HCT116 (cell line): ENCODE results near the gene ANKRD22. TPM values are rescaled to one million over a fixed set of nuclear protein-coding genes. Genes with fewer than 3 reads are reported as not detected.

Experiments
- ATAC-seq: fragments of 200-7000 bp; cut with Tn5 transposase; 2 replicates; pipeline ENCODE4 v1.9.1; 2020; ENCODE audit warnings: mild to moderate bottlenecking, moderate library complexity
- BruUV-seq: library from RNA; stranded (reverse); fragments of 400-500 nt; replicated peaks from 2 replicates; lab custom pipeline; 2021; lab: Mats Ljungman, UMichigan
- CTCF ChIA-PET: fragments of 300-600 bp; sonication (Branson Sonifier 250); formaldehyde crosslinking; loops from one replicate; lab custom pipeline; 2021; ENCODE audit warnings: antibody characterized with exemption; lab: Charles Lee
- POLR2A ChIA-PET: fragments of 300-600, 350-600 bp; sonication (Branson Sonifier 250); formaldehyde crosslinking; loops from one replicate; lab custom pipeline; 2021; ENCODE audit warnings: antibody characterized with exemption; lab: Charles Lee
- RAD21 ChIA-PET, 2 experiments: fragments of 300-600 bp; sonication (Branson Sonifier 250); formaldehyde crosslinking; loops; one replicate each; lab custom pipeline; 2023; ENCODE audit warnings: low total read pairs in 2 of 2; ENCODE audit not compliant: uncharacterized antibody in 2 of 2, unreplicated experiment in 2 of 2, low non-redundant PET in 1 of 2; lab: Charles Lee
- DNase-seq: peaks from one replicate; pipeline ENCODE4 v3.0.0-alpha.2; 2010; ENCODE audit warnings: low read depth, low spot score
- H2AFZ ChIP-seq: fragments of 200-600 bp; shearing (Covaris generic), sonication (generic); 2 replicates; pipeline ENCODE4 v1.6.1; 2017; ENCODE audit warnings: low read depth, mixed run types, mixed read lengths, antibody characterized with exemption, low read length; ENCODE audit not compliant: poor library complexity, severe bottlenecking
- H3K27ac ChIP-seq: 2 replicates; pipeline ENCODE4 v1.5.1; 2012; ENCODE audit warnings: low read depth, low read length
- H3K27me3 ChIP-seq: fragments of 200-600 bp; sonication (generic); 2 replicates; pipeline ENCODE4 v1.6.1; 2016; ENCODE audit warnings: mixed run types, low read length, mixed read lengths; ENCODE audit not compliant: insufficient read depth
- H3K36me3 ChIP-seq, 2 experiments: fragments of 200-500 bp in 1 of 2; fragments of 200-600 bp in 1 of 2; sonication (Bioruptor generic) in 1 of 2; sonication (generic) in 1 of 2; 2 replicates each; pipeline versions ENCODE4 v1.5.1 to v1.6.1; 2014 to 2016; ENCODE audit warnings: low read length in 2 of 2, inconsistent platforms in 1 of 2, mixed read lengths in 1 of 2, mixed run types in 1 of 2; ENCODE audit not compliant: insufficient read depth in 2 of 2, control insufficient read depth in 1 of 2
- H3K4me1 ChIP-seq, 2 experiments: fragments of 200-600 bp in 1 of 2; sonication (generic) in 1 of 2; 2 replicates each; pipeline versions ENCODE4 v1.5.1 to v1.6.1; 2012 to 2017; ENCODE audit warnings: low read length in 2 of 2, inconsistent platforms in 1 of 2, mild to moderate bottlenecking in 1 of 2, mixed read lengths in 1 of 2, mixed run types in 1 of 2, moderate library complexity in 1 of 2; ENCODE audit not compliant: insufficient read depth in 2 of 2, control insufficient read depth in 1 of 2
- H3K4me2 ChIP-seq: fragments of 200-600 bp; sonication (generic); 2 replicates; pipeline ENCODE4 v1.6.1; 2017; ENCODE audit warnings: mixed run types, low read length, mixed read lengths
- H3K4me3 ChIP-seq, 2 experiments: fragments of 200-600 bp in 1 of 2; sonication (generic) in 1 of 2; replicated peaks in 1 of 2; 2 replicates each; pipeline ENCODE4 v1.5.1; 2011 to 2016; ENCODE audit warnings: low read length in 2 of 2, control low read depth in 1 of 2, low read depth in 1 of 2, mild to moderate bottlenecking in 1 of 2, mixed read lengths in 1 of 2, mixed run types in 1 of 2
- H3K79me2 ChIP-seq: fragments of 200-600 bp; sonication (generic); 2 replicates; pipeline ENCODE4 v1.6.1; 2017; ENCODE audit warnings: mild to moderate bottlenecking, mixed run types, low read length, moderate library complexity, mixed read lengths; ENCODE audit not compliant: insufficient read depth
- H3K9ac ChIP-seq: fragments of 200-600 bp; sonication (generic); 2 replicates; pipeline ENCODE4 v1.6.1; 2016; ENCODE audit warnings: low read length, mixed read lengths
- H3K9me2 ChIP-seq: fragments of 200-600 bp; sonication (generic), shearing (Covaris generic); 2 replicates; pipeline ENCODE4 v1.6.1; 2017; ENCODE audit warnings: mixed run types, mild to moderate bottlenecking, moderate library complexity; ENCODE audit not compliant: insufficient read depth
- H3K9me3 ChIP-seq, 2 experiments: fragments of 200-500 bp in 1 of 2; fragments of 200-600 bp in 1 of 2; sonication (Bioruptor generic) in 1 of 2; sonication (generic) in 1 of 2; 2 replicates each; pipeline ENCODE4 v1.6.1; 2014 to 2017; ENCODE audit warnings: low read length in 2 of 2, mixed read lengths in 2 of 2, inconsistent platforms in 1 of 2, low read depth in 1 of 2, mild to moderate bottlenecking in 1 of 2, mixed run types in 1 of 2, moderate library complexity in 1 of 2; ENCODE audit not compliant: control insufficient read depth in 1 of 2, insufficient read depth in 1 of 2
- H4K20me1 ChIP-seq: fragments of 200-600 bp; sonication (generic), shearing (Covaris generic); 2 replicates; pipeline ENCODE4 v1.6.1; 2017; ENCODE audit warnings: mixed run types, mild to moderate bottlenecking, moderate library complexity; ENCODE audit not compliant: insufficient read depth
- CBX3 ChIP-seq: IDR thresholded peaks from 2 replicates; pipeline ENCODE4 v1.6.1; 2012; ENCODE audit warnings: low read depth
- CEBPB ChIP-seq: IDR thresholded peaks from 2 replicates; pipeline ENCODE4 v1.6.1; 2012; ENCODE audit warnings: low read depth
- ELF1 ChIP-seq: IDR thresholded peaks from 2 replicates; pipeline ENCODE4 v1.6.1; 2012; ENCODE audit warnings: low read depth, borderline replicate concordance
- EZH2 ChIP-seq: fragments of 200-600 bp; sonication (generic); IDR thresholded peaks from 2 replicates; pipeline ENCODE4 v1.6.1; 2017; ENCODE audit warnings: antibody characterized with exemption, mixed run types
- FOSL1 ChIP-seq: IDR thresholded peaks from 2 replicates; pipeline ENCODE4 v1.6.1; 2012; ENCODE audit warnings: low read depth
- JUND ChIP-seq: IDR thresholded peaks from 2 replicates; pipeline ENCODE4 v1.6.1; 2012
- POLR2A ChIP-seq: IDR thresholded peaks from 2 replicates; pipeline ENCODE4 v1.7.0; 2011; ENCODE audit warnings: borderline replicate concordance; ENCODE audit not compliant: insufficient read depth, insufficient read length; ENCODE audit errors: extremely low read depth
- SIN3A ChIP-seq: IDR thresholded peaks from 2 replicates; pipeline ENCODE4 v1.6.1; 2012; ENCODE audit warnings: low read depth
- SP1 ChIP-seq: IDR thresholded peaks from 2 replicates; pipeline ENCODE4 v1.6.1; 2012; ENCODE audit warnings: low read depth
- SRF ChIP-seq: IDR thresholded peaks from 2 replicates; pipeline ENCODE4 v1.6.1; 2012; ENCODE audit warnings: low read depth
- ZFX ChIP-seq: fragments of 450-650 bp; IDR thresholded peaks from 2 replicates; pipeline ENCODE4 v1.6.1; 2017
- intact Hi-C: fragments of 100-400 bp; cut with micrococcal nuclease; formaldehyde crosslinking; loops from 2 replicates; pipeline ENCODE4 v1.10.0; 2022
- total RNA-seq: library from RNA; stranded (reverse); gene quantifications from one replicate; pipeline ENCODE4 v1.2.1, GENCODE V29; 2021; ENCODE audit not compliant: unreplicated experiment
- TF ChIP-seq, protein P1 (sequence below): IDR thresholded peaks from 2 replicates; pipeline ENCODE4 v1.6.1; 2012
- TF ChIP-seq, protein P2 (sequence below), 3 experiments: fragments of 200-600 bp in 1 of 3; sonication (generic) in 1 of 3; IDR thresholded peaks in 2 of 3; conservative IDR thresholded peaks in 1 of 3; 2 replicates each; pipeline ENCODE4 v1.5.1; 2012 to 2017; ENCODE audit warnings: low read depth in 2 of 3, low read length in 2 of 3, antibody characterized with exemption in 1 of 3, borderline replicate concordance in 1 of 3, control low read depth in 1 of 3, mild to moderate bottlenecking in 1 of 3, mixed read lengths in 1 of 3, mixed run types in 1 of 3, moderate library complexity in 1 of 3; ENCODE audit not compliant: insufficient read depth in 1 of 3

Gene ANKRD22
- total RNA-seq, 1 experiment from 2014 or later: 2.3 TPM

DNA sequence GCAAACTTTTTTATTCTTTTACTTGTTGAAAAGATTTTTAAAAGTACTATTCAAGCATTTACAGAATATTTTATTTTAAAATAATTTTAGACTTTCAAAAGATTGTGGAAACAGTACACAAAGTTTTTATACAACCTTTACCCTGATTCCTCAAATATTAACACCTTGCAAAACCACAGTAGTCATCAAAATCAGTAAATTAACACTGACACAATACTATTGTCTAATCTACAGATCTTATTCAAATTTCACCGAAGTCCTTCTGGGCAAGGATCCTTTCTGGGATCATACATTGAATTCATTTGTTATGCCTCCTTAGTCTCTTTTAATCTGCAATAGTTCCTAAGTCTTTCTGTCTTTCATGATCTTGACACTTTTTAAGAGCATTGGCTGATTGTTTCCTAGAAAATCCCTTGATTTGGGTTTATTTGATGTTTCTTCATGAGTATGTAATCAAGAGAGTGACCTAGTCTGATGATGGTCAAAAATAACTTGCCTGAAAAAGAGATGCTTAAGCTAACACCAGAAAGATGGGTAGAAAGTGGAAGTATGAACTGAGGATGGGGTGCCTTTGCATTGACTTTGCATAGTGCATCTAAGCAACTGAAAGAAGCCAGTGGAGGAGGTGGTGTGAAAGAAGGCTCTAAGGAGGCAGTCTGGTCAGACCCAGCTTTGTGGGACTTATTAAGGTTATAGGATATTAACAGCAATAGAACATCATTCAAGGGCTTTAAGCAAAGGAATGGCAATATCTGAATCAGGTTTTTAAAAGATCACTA is 38.1 kb upstream of the ANKRD22 start:
- BruUV-seq: no TSS peak
- Histone ChIP-seq H3K9ac (no peak overlapping the region), H4K20me1 (no peaks in the 10 kb centered on the region), H3K4me1 (peaks cover 5 to 48% of the 10 kb centered on the region in 2 experiments; a peak in 3 of 4 replicates), H3K9me2 (no peaks in the 10 kb centered on the region), H3K27ac (no peak overlapping the region), H3K4me2 (no peak overlapping the region), H3K27me3 (no peaks in the 10 kb centered on the region), H3K79me2 (peaks cover 13% of the 10 kb centered on the region), H3K36me3 (no peaks in the 10 kb centered on the region), H3K4me3 (no peak overlapping the region), H2AFZ (no peak overlapping the region), H3K9me3 (no peaks in the 10 kb centered on the region)
- ChIA-PET RAD21 (no interaction called here), CTCF (interaction anchor here (1.6 kb wide), 1 partner anchor 55 kb away, joined by 3 read pairs; no protein-coding TSS in a partner anchor), POLR2A (no interaction called here)
- intact Hi-C loops: no loop called here
- no peak for ATAC-seq
- no peak for DNase-seq
- TF ChIP-seq CEBPB (no peak), SRF (no peak), POLR2A (no peak), CBX3 (no peak), ZFX (no peak), ELF1 (no peak), SP1 (no peak), SIN3A (no peak), FOSL1 (no peak), EZH2 (no peak), JUND (no peak)
- TF ChIP-seq, protein P1, sequence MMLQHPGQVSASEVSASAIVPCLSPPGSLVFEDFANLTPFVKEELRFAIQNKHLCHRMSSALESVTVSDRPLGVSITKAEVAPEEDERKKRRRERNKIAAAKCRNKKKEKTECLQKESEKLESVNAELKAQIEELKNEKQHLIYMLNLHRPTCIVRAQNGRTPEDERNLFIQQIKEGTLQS: no peak
- TF ChIP-seq, protein P2, sequence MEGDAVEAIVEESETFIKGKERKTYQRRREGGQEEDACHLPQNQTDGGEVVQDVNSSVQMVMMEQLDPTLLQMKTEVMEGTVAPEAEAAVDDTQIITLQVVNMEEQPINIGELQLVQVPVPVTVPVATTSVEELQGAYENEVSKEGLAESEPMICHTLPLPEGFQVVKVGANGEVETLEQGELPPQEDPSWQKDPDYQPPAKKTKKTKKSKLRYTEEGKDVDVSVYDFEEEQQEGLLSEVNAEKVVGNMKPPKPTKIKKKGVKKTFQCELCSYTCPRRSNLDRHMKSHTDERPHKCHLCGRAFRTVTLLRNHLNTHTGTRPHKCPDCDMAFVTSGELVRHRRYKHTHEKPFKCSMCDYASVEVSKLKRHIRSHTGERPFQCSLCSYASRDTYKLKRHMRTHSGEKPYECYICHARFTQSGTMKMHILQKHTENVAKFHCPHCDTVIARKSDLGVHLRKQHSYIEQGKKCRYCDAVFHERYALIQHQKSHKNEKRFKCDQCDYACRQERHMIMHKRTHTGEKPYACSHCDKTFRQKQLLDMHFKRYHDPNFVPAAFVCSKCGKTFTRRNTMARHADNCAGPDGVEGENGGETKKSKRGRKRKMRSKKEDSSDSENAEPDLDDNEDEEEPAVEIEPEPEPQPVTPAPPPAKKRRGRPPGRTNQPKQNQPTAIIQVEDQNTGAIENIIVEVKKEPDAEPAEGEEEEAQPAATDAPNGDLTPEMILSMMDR (IDR thresholded peaks at IDR 0.05 in 2 of 3, conservative IDR thresholded peaks at IDR 0.05 in 1 of 3; ENCODE audit: borderline replicate concordance in 1 of 3, insufficient read depth in 1 of 3, low read depth in 2 of 3, low read length in 2 of 3): no peak
